MM.1S (cell line): Measurements from ENCODE around the gene PLEKHA7.
A peak's percentile ranks its signal among the peaks of the same experiment; 100 is the strongest.

Experiments used
- DNase-seq: peaks from one replicate; pipeline ENCODE4 v3.0.0-alpha.2; 2015
- H2AFZ ChIP-seq: fragments of 300-600 bp; sonication (generic); 2 replicates; pipeline ENCODE4 v1.6.0; 2016; ENCODE audit warnings: antibody characterized with exemption, low read length
- H3F3A ChIP-seq: fragments of 300-600 bp; sonication (generic); 2 replicates; pipeline ENCODE4 v1.6.1; 2016; ENCODE audit warnings: mild to moderate bottlenecking, antibody characterized with exemption, low read length, moderate library complexity, mixed read lengths; ENCODE audit not compliant: insufficient read depth
- H3K27ac ChIP-seq: fragments of 300-600 bp; sonication (generic); 2 replicates; pipeline ENCODE4 v1.5.1; 2016; ENCODE audit warnings: mild to moderate bottlenecking, low read length
- H3K27me3 ChIP-seq: fragments of 300-600 bp; sonication (generic); replicated peaks from 2 replicates; pipeline ENCODE4 v1.6.0; 2016; ENCODE audit warnings: low read length; ENCODE audit not compliant: insufficient read depth
- H3K36me3 ChIP-seq: fragments of 300-600 bp; sonication (generic); replicated peaks from 2 replicates; pipeline ENCODE4 v1.6.1; 2016; ENCODE audit warnings: mild to moderate bottlenecking, low read length, mixed read lengths; ENCODE audit not compliant: insufficient read depth
- H3K4me1 ChIP-seq: fragments of 300-600 bp; sonication (generic); 2 replicates; pipeline ENCODE4 v1.6.1; 2016; ENCODE audit warnings: low read length, mixed read lengths
- H3K4me2 ChIP-seq: fragments of 300-600 bp; sonication (generic); 2 replicates; pipeline ENCODE4 v1.6.0; 2016; ENCODE audit warnings: low read depth, low read length
- H3K4me3 ChIP-seq: fragments of 300-600 bp; sonication (generic); 2 replicates; pipeline ENCODE4 v1.5.1; 2016; ENCODE audit warnings: low read length, mixed read lengths
- H3K79me2 ChIP-seq: fragments of 300-600 bp; sonication (generic); 2 replicates; pipeline ENCODE4 v1.6.1; 2016; ENCODE audit warnings: mixed run types, low read length, mixed read lengths
- H3K9ac ChIP-seq: fragments of 300-600 bp; sonication (generic); 2 replicates; pipeline ENCODE4 v1.6.1; 2016; ENCODE audit warnings: low read length, mixed read lengths
- H3K9me2 ChIP-seq: fragments of 300-600 bp; sonication (generic); replicated peaks from 2 replicates; pipeline ENCODE4 v1.6.1; 2016; ENCODE audit warnings: mild to moderate bottlenecking, low read length, mixed read lengths; ENCODE audit not compliant: insufficient read depth
- H3K9me3 ChIP-seq: fragments of 300-600 bp; sonication (generic); replicated peaks from 2 replicates; pipeline ENCODE4 v1.6.1; 2016; ENCODE audit warnings: mild to moderate bottlenecking, low read length, mixed read lengths; ENCODE audit not compliant: insufficient read depth
- H4K20me1 ChIP-seq: fragments of 300-600 bp; sonication (generic); 2 replicates; pipeline ENCODE4 v1.6.1; 2016; ENCODE audit warnings: mild to moderate bottlenecking, low read length, moderate library complexity, mixed read lengths; ENCODE audit not compliant: insufficient read depth
- CTCF ChIP-seq: fragments of 300-600 bp; sonication (generic); IDR thresholded peaks from 2 replicates; pipeline ENCODE4 v1.5.1; 2016; ENCODE audit warnings: antibody characterized with exemption, low read length, mixed read lengths
- EZH2 ChIP-seq: fragments of 300-600 bp; sonication (generic); optimal IDR thresholded peaks from 2 replicates; pipeline ENCODE3; 2017; ENCODE audit warnings: low read depth, mild to moderate bottlenecking, antibody characterized with exemption, low read length, mixed read lengths
- EZH2phosphoT487 ChIP-seq: fragments of 300-600 bp; sonication (generic); IDR thresholded peaks from 2 replicates; pipeline ENCODE4 v1.6.1; 2018; ENCODE audit warnings: antibody characterized with exemption, low read length

Gene PLEKHA7

DNA sequence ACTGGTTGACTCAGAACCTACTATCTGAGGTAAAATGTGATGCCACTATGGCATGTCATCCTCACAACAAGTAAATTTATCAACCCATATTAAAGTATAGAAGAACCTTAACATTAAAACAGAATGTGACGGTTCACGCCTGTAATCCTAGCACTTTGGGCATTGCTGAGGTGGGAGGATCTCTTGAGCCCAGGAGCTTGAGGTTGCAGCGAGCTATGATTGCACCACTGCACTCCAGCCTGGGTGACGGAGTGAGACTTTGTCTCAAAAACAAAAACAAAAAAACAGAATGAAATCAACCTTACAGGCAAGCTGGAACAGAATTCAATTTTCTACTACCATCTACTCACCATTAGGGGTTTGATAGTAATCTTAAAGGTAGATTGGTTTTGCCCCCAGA, 86.2 kb downstream of the PLEKHA7 start:
- H3K9ac ChIP-seq = no peak overlapping the region
- no peaks in the 10 kb centered on the region for H4K20me1 ChIP-seq
- no peak for DNase-seq
- peaks cover 89% of the 10 kb centered on the region for H3K79me2 ChIP-seq
- H3K9me2 ChIP-seq = no peaks in the 10 kb centered on the region
- H3K4me2 ChIP-seq = no peak overlapping the region
- H3K9me3 ChIP-seq = no peaks in the 10 kb centered on the region
- H2AFZ ChIP-seq = no peak overlapping the region
- no peaks in the 10 kb centered on the region for H3K27me3 ChIP-seq
- H3K4me1 ChIP-seq = peaks cover 24% of the 10 kb centered on the region
- no peak for TF ChIP-seq EZH2phosphoT487
- TF ChIP-seq CTCF = no peak
- no peak for TF ChIP-seq EZH2
- H3K27ac ChIP-seq = no peak overlapping the region
- H3K4me3 ChIP-seq = no peak overlapping the region
- peaks cover 32% of the 10 kb centered on the region for H3F3A ChIP-seq
- no peaks in the 10 kb centered on the region for H3K36me3 ChIP-seq

DNA sequence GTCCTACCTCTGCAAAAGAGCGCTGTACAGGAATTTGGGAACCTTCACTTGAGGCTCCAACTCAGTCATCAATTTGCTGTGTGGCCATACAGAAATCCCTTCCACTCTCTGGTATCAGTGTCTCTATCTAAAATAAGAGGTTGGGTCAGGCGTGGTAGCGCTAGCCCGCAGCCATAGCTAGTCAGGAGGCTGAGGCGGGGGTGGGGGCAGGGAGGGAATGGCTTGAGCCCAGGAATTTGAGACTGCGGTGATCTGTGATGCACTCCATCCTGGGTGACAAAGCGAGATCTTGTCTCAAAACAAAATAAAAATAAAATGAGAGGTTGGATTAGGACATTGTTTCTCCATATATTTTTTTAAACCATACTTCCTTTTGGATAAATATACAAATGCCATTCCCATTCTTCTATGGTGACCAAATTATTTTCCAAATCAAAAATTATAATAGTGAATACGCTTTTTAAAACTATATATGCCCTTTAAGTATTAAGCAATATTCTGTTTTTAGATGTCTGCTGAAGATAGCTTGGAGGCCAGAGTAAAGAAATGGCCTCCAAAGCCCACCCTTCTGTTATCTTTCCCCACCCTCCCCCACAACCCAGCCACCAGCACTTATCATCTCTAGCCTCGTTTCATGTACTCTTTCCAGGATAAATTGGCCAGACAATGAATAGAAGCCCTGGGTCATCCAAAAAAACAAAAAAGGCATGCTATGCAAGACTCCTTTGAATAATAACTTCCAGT, 87.2 kb downstream of the PLEKHA7 start:
- Histone ChIP-seq H3K9me3 (no peaks in the 10 kb centered on the region), H3K27me3 (no peaks in the 10 kb centered on the region), H3K9me2 (no peaks in the 10 kb centered on the region), H3K27ac (no peak overlapping the region), H3K9ac (no peak overlapping the region), H3K4me1 (peaks cover 34% of the 10 kb centered on the region), H2AFZ (no peak overlapping the region), H3K4me2 (no peak overlapping the region), H3K36me3 (no peaks in the 10 kb centered on the region), H4K20me1 (no peaks in the 10 kb centered on the region), H3K4me3 (no peak overlapping the region), H3K79me2 (peaks cover 91% of the 10 kb centered on the region), H3F3A (peaks cover 32% of the 10 kb centered on the region)
- no peak for DNase-seq
- no peak for TF ChIP-seq EZH2phosphoT487
- no peak for TF ChIP-seq CTCF
- no peak for TF ChIP-seq EZH2

GRCh38 chr11:16925561-16926065, 88.6 kb downstream of the PLEKHA7 start:
- peaks cover 35% of the 10 kb centered on the region for H3K4me1 ChIP-seq
- H3F3A ChIP-seq = peaks cover 32% of the 10 kb centered on the region
- peak overlapping the region; percentile 85 for H3K4me3 ChIP-seq
- peak overlapping the region; percentile 57; the same call in 1 of the 2 replicates for H2AFZ ChIP-seq
- TF ChIP-seq CTCF (no peak), EZH2phosphoT487 (no peak), EZH2 (no peak)
- no peaks in the 10 kb centered on the region for H4K20me1 ChIP-seq
- peaks cover 92% of the 10 kb centered on the region for H3K79me2 ChIP-seq
- H3K4me2 ChIP-seq = peak overlapping the region; percentile 98
- H3K9me3 ChIP-seq = no peaks in the 10 kb centered on the region
- H3K9me2 ChIP-seq = no peaks in the 10 kb centered on the region
- peak overlapping the region; percentile 85; the same call in 1 of the 2 replicates for H3K27ac ChIP-seq
- H3K27me3 ChIP-seq = no peaks in the 10 kb centered on the region
- DNase-seq = peak; percentile 86
- H3K36me3 ChIP-seq = no peaks in the 10 kb centered on the region
- peak overlapping the region; percentile 78 for H3K9ac ChIP-seq
